Left renal pelvis (tissue), 4 donors: ENCODE results near the gene GIMAP8. TPM values are rescaled to one million over a fixed set of nuclear protein-coding genes. Genes with fewer than 3 reads are reported as not detected.
"Not testable (repeated sequence)": the region's sequence is repeated elsewhere in the genome, so short reads cannot be mapped to it uniquely, and the experiment has no call there.

Experiments
- DNase-seq, 4 donors: peaks; one replicate each; pipeline ENCODE4 v3.0.0-alpha.2; 2013; ENCODE audit warnings: low read depth in 4 of 4, low spot score in 3 of 4
- polyA plus RNA-seq, 4 donors: library from polyadenylated mRNA; unstranded; fragments of 120-200 nt; gene quantifications; one replicate each; pipeline ENCODE4 v1.2.1, GENCODE V29; 2013; ENCODE audit not compliant: insufficient read length in 4 of 4

The GIMAP8 gene
- polyA plus RNA-seq, 4 donors: 4.1 to 9.5 (median 8.5) TPM

DNA sequence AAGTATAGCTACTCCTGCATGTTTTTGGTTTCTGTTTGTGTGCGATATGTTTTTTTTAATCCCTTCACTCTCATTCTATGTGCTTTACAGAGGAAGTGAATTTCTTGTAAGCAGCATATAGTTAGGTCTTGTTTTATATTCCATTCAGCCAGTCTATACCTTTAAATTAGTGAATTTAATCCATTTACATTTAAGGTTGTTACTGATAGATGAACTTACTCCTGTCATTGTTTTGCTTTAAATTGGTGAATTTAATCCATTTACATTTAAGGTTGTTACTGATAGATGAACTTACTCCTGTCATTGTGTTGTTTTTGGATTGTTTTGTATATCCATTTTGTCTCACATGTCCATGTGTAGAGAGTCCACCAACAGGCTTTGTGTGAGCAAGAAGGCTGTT, 11.1 kb downstream of the GIMAP8 start:
- DNase-seq: no peak

DNA sequence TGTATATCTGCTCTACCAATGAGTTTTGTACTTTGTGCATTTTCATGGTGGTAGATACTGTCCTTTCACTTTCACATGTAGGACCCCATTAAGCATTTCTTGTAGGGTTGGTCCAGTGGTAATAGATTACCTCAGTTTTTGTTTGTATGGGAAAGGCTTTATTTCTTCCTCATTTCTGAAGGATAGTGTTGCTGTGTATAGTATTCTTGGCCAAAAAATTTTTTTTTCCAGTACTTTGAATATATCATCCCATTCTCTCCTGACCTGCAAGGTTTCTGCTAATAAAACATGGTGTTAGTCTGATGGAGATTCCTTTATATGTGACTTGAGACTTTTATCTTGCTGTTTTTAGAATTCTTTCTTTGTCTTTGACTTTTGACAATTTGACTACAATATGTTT, 12.0 kb downstream of the GIMAP8 start:
- no peak for DNase-seq

DNA sequence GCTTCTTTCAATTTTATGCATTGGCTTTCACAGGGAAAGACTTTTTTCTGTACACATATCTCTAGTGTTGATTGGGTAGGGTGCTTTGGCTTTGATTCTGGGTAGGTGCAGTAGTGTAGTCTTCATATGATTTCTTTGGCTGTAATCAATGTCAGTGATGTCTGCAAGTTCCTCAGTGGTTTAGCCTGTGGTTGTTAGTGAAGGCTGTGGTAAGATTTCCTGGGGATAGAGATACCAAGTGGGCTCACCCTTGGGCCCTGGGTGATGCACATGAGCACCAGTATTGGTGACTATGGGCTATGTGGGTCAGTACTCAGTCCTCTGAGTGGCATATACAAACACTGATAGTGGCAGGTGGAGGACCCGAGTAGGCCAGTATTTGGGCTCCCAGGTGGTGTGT, 13.0 kb downstream of the GIMAP8 start:
- no peak for DNase-seq

DNA sequence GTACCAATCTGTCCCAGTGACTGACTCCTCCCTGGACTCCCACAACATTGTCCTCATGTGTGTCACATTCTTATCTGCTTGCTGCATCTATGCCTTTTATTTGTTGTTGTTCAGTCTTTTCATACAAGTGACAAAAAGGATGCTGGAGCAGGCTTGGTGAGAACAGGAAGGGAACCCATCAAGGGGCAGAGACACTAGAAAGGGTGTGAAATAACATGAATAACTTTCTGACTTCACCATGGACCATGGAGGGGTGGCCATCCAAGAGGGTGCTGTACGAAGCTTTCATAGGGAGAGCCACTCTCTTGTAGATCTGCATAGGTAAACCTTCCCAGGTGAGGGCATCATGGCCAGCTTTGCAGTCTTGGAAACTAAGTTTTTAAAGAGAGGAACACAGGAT, 14.5 kb downstream of the GIMAP8 start:
- no peak for DNase-seq

DNA sequence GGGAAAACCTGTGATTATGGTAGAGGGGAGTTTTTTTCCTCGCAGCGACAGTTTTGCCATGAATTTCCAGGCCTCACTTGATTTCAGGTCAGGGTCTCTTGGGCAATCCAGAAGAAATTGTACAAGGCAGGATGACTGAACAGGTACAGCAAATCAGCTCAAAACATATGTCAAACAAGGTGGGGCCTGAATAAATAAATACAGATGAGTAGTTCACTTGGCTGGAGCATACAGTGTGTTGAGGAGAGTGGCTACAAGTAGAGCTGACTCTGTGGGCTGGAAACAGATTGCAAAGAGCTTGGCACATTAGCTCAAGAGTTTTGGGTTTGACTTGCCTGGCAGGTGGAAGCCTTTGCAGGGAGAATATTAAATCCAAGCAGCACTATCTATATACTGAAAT, 15.0 kb downstream of the GIMAP8 start:
- no peak for DNase-seq

DNA sequence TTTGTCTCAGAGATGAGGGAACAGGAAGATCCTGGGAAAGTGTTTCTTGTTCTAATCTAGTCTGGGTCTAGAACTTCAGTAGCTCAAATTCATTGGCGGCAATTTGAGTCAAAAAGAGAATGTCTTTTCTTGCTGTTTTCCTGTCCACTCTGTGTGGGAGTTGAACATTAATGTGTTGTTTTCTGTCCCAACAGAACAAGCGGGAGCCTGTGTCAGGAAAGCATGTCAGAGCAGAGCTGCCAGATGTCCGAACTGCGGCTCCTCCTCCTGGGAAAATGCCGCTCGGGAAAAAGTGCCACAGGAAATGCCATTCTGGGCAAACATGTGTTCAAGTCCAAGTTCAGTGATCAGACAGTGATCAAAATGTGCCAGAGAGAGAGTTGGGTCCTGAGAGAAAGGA, 16.0 kb downstream of the GIMAP8 start:
- no peak for DNase-seq

DNA sequence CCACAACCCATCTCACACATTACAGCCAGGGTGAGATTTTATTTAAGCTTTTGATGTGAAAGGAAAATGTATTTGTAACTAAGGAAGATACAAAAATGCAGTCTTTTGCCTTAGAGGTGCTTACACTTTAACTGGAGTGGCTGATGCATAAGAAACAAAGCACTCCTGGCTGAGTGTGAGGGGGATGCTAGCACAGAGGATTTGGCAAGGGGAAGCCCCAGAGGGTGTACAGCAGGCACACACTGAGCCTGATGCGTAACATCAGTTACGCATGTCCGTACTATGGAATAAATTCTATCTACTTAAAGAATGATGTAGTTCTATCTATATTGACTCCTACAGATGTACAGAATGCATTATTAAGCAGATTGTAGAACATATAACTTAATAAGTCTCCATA, 17.8 kb downstream of the GIMAP8 start:
- no peak for DNase-seq

DNA sequence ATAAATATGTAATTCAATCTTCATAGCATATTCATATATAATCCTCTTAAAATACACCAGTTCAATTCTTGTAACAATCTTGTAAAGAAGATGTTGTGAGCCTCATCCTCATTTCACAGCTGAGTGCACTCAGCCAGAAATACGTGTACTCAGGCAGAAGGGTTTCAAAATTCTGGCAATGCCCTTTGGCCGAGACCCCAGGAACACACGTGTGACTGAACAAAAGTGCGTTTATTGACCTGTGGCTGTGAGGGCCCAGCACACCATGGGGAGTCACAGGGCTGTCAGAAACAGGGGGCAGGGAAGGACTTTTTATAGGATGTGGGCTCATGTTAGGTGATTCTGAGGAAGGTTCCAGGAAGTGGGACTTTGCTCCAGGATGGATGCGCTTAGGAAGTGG, 21.5 kb downstream of the GIMAP8 start:
- no peak for DNase-seq

DNA sequence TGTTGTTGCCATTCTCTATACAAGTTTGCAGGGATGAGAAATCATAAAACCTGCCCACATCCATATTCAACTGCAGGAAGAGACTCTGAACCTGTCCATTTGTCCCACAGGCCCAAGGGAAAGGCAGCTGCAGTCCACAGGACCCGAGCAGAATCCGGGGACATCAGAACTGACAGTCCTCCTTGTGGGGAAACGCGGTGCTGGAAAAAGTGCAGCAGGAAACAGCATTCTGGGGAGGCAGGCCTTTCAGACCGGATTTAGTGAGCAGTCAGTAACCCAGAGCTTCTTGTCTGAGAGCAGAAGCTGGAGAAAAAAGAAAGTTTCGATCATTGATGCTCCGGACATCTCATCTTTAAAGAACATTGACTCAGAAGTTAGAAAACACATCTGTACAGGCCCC, 23.5 kb downstream of the GIMAP8 start:
- no peak for DNase-seq

DNA sequence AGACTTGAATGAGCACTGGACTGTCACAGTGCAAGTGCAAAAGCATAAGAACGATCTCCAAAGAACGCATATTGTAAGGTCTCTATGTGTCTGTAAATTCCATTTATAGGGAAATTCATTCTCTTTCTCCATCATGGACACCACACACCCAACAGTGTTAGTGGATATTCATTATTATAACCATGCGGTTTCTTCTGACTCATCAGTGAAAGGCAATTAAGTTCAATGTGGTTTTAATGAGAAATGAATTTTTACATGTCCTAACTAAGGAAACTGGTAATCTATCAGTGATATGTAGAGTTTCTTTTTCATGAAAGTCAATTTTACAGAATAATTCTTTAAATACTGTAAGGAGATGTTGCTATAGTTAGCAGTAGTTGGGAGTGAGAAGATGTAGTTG, 25.9 kb downstream of the GIMAP8 start:
- no peak for DNase-seq

DNA sequence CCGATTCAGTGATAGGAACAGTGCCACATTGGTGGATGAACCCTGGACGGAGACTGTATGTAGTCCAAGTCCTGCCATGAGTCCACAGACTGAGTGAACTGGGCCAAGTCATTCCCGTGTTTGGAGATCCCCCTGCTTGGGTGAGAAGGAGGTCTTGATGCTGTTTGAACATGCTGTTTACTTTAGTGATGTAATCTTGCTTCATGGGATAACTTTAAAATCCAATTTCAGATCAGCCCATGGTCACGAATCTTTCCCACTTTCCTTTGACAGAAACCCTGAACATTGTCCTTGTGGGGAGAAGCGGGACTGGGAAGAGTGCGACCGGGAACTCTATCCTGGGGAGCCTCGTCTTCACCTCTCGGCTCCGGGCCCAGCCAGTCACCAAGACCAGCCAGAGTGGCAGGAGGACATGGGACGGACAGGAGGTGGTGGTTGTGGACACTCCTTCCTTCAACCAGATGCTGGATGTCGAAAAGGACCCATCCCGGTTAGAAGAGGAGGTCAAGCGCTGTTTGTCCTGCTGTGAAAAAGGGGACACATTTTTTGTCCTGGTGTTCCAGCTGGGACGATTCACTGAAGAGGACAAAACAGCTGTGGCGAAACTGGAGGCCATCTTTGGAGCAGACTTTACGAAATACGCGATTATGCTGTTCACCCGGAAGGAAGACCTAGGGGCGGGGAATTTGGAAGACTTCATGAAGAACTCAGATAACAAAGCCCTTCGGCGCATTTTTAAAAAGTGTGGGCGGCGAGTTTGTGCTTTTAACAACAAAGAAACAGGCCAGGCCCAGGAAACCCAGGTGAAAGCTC, 26.6 kb downstream of the GIMAP8 start:
- no peak for DNase-seq

DNA sequence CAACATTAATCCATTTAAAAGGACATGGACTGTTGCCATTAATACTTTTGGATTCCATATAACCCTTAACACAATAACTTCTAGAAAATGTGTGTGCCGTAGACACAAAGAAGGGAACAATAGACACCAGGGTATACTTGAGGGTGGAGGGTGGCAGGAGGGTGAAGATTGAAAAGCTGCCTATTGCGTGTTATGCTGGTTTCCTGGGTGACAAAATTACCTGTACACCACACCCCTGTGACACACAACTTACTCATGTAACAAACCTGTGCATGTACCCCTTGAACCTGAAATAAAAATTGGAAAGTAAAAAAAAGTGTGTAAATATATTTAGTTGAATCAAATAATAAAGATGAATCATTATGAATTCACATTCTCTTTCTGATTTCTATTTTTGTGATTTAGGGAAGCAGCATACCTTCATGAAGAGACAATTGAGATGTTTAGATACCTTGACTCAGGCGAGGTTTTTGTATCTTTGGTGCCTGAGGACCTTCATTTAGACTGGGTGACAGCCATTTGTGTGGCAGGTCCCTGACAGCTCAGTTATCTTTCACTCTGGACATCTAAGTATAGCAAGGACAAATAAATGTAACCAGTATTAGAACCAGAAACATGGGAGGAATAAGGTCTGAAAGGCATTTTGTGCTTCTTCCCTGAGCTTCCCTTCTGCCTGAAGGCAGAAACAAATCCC, 28.7 kb downstream of the GIMAP8 start:
- DNase-seq: no peak

DNA sequence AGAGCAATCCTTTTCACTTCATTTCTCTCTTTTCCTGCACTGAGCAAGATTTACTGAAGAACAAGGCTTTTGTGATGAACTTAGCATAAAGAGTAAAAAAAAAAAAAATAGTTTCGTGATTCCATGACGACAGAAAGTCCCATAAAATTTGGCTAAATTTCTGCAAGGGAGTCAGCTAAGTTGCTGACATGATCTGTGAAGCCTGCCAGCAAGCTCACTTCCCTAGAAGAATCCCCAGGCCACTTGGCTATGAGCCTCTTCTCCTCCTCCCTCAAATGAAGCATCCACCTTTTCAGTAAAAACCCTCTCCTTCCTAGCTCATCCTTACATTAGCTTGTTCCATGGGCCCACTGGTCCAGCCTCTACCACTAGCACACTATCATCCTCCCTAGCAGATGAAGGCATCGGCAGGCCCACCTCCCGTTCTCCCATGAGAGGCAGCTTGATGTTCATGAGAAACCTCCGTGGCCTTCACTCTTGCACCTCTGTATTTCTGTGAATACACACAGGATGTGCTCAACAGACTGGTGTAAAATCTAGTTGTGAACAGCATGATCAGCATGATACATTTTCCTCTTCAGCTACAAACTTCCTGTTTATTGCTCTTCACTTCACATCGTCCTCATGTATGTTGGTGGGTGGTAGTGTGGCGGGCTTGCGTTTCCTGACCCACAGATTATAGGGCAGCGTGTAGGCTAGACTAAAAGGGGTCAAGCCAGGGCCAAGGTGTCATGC, 30.9 kb downstream of the GIMAP8 start:
- no peak for DNase-seq

DNA sequence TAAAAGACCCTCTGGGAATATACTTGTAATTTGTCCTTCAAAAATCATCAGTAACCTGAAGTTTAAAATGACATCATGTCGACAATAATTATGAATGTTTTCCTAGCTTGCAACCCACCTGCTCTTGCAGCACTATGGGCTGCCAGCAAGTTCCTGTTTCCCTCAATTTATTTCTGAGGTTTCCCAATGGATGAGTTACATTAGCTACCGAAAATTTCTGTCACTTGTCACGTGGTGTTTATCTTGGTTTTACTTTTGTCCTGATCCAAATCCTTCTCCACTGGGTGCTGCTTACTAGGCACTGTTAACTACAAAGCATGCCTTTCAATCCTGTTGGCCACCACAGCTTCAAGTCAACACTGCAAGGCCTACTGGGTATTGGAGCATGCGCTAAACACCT, 31.5 kb downstream of the GIMAP8 start:
- DNase-seq: no peak

DNA sequence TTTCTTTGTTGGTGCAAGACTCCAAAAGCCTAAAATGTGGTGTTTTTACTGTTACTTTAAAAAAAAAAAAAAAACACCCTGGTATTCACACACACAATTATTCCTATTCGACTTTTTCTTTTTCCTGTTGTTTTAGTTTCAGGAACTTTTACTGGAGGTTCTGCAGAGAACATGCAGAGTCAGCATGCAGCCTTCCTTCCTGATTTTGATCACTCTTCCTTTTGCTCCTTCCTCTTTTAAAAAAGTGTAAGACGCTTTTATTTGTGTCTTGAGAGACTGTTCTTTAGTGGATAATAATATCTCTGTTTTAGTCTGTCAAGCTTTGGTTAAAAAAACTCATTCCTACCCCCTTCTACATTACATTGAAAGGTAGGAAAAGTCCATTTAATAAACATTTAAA, 33.1 kb downstream of the GIMAP8 start:
- DNase-seq: not testable (repeated sequence)

DNA sequence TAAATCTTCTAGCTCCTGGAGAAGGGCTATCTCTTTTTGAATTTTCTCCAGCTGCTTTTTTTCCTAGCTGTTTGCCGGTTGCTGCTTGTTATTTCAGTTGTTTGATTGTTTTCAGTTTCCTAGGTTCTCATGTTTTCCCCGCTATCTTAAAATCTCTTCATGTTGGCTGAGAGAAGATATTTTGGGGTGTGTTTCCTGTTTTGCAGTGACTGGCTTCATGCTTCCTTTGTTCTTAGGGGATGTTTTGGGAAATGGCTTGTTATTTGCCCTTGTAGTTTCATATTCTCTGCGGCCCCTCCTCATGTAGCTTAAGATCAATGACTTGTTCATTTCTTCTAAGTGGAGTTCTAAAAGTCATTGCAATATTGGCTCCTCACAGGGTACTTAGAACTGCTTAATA, 33.6 kb downstream of the GIMAP8 start:
- DNase-seq: not testable (repeated sequence)

DNA sequence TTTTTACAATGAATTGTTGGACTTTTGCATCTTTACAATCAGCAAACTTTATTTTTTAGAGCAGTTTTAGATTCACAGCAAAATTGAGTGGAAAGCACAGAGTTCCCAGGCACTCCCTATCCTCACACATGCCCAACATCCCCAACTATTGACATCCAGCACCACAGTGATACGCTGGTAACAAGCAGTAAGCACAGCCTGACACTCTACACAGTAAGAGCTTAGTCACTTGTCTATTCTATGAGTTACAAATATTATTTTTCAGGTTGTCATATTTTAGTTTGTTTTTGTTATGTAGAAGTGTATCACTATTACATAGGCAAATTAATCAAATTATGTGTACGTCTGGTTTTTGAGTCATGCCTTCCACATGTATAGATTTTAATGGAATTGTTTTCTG, 37.2 kb downstream of the GIMAP8 start:
- DNase-seq: no peak

DNA sequence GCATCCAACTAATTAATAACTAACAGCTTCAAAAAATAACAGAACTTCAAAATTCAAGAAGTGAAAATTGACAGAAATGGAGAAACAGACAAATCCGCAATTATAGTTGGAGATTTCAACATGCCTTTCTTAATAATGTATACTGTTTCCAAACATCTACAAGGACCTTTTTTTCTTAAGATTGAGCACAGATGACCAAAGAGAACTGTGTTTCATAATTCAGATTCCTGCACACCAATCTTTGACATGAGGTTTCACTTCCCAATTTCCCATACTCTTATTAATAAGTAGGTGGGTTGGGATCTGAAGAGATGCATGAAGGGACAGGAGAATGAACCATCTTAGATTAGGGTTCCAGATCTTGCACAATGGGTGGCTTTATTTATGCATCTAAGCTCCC, 39.4 kb downstream of the GIMAP8 start:
- no peak for DNase-seq

DNA sequence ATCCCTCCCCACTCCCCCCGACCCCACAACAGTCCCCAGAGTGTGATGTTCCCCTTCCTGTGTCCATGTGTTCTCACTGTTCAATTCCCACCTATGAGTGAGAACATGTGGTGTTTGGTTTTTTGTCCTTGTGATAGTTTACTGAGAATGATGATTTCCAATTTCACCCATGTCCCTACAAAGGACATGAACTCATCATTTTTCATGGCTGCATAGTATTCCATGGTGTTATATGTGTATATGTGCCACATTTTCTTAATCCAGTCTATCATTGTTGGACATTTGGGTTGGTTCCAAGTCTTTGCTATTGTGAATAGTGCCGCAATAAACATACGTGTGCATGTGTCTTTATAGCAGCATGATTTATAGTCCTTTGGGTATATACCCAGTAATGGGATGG, 43.0 kb downstream of the GIMAP8 start:
- DNase-seq: not testable (repeated sequence)

DNA sequence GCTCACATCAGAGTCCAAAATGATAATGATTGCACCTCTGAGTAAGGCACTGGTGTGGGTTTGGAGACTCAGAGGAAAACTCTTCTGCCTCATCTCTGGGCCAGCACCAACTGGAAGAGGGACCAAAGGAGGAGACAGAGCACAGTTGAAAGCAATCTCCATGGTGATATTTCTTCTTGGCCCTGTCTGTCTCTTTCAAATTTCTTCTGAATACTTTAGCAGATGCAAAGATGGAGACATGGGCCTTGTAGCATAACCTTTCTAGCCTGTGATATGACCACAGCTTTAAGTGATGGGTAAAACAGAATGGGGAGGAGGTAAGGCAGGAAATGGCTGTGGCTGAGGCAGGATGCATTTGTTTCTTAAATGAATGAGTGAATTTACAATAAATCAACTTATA, 52.1 kb downstream of the GIMAP8 start:
- no peak for DNase-seq

DNA sequence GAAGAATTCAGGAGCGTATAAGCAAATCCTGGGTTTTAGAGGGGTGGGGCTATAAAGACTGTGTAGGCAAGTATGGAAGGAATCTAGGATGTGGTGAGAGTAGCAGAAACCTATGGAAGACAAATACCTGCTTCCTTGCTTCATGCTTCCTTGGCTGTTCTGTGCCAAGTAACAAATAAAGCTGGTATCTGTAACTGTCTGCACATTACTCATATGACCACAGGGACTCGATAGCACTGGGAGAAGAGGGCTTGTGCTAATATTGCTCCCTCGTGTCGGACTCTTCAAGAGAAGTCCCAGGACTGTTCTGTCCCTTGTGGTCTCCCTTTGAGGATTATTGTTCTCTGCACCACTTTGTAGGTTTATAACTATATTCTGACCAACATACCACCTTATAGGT, 52.7 kb downstream of the GIMAP8 start:
- no peak for DNase-seq

DNA sequence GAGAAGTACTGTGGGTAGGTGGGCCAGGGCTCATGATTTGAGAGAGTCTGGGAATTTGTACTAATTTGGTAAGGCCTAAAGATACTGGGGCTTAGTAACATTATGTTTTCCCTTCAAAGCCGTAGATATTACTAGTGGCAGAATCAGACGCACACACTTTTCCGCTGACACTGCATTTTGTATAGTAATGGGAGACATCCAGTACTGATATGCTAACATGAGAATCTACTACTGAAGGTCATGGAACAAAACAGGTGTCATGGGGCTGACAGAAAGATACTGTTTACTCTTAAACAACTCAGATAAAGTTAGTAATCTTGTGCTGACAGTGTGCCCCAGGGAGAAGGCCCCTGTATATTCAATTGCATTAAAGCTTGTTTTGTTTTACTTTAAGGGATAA, 53.2 kb downstream of the GIMAP8 start:
- no peak for DNase-seq
